GM12801 (cell line): ENCODE results near the gene GTF2IRD1.

Source experiments
- CTCF ChIP-seq: IDR thresholded peaks from one replicate; pipeline ENCODE4 v1.5.1; 2011; ENCODE audit warnings: control low read depth; ENCODE audit not compliant: insufficient read length; ENCODE audit errors: extremely low read depth

GTF2IRD1 gene

GRCh38 chr7:74582447-74583039 is 128.8 kb downstream of the GTF2IRD1 start:
- no peak for TF ChIP-seq CTCF

GRCh38 chr7:74583630-74584029 is 129.9 kb downstream of the GTF2IRD1 start:
- TF ChIP-seq CTCF = no peak

- TF ChIP-seq CTCF = no peak
Measured at GRCh38 chr7:74584160-74584954, 130.7 kb downstream of the GTF2IRD1 start.

- no peak for TF ChIP-seq CTCF
Measured at GRCh38 chr7:74585844-74586243, 132.1 kb downstream of the GTF2IRD1 start.

- TF ChIP-seq CTCF = no peak
Measured at GRCh38 chr7:74586258-74587175, 132.8 kb downstream of the GTF2IRD1 start.

- no peak for TF ChIP-seq CTCF
Measured at GRCh38 chr7:74587435-74588126, 133.9 kb downstream of the GTF2IRD1 start.
